Mucosa of descending colon (tissue), 3 donors: ENCODE measurements around the gene B4GALNT4. TPM values are rescaled to one million over a fixed set of nuclear protein-coding genes. Genes with fewer than 3 reads are reported as not detected.

Experiments used
- ATAC-seq: fragments of 200-7000 bp; cut with Tn5 transposase; one replicate; pipeline ENCODE4 v1.9.1; 2020; ENCODE audit warnings: mild to moderate bottlenecking, moderate library complexity
- DNase-seq, 3 donors: peaks; one replicate each; pipeline ENCODE4 v3.0.0-alpha.2; 2020
- H3K36me3 ChIP-seq: fragments of 200-600 bp; one replicate; pipeline ENCODE4 v1.8.0; 2021; ENCODE audit warnings: low read depth, mild to moderate bottlenecking
- H3K4me1 ChIP-seq: fragments of 200-600 bp; one replicate; pipeline ENCODE4 v1.8.0; 2021; ENCODE audit warnings: low read depth, mild to moderate bottlenecking
- H3K4me3 ChIP-seq: fragments of 200-600 bp; one replicate; pipeline ENCODE4 v1.8.0; 2021; ENCODE audit warnings: mild to moderate bottlenecking
- H3K9me3 ChIP-seq: fragments of 200-600 bp; one replicate; pipeline ENCODE4 v1.8.0; 2021; ENCODE audit warnings: mild to moderate bottlenecking
- CTCF ChIP-seq: fragments of 200-600 bp; IDR thresholded peaks from one replicate; pipeline ENCODE4 v1.8.0; 2022; ENCODE audit warnings: antibody characterized with exemption, mild to moderate bottlenecking
- intact Hi-C, 2 donors: fragments of 100-400 bp; cut with DNase I in 1 of 2; cut with micrococcal nuclease in 1 of 2; formaldehyde crosslinking; loops; one replicate each; pipeline versions ENCODE4 v1.11.0 to v1.11.1; 2022; cut with DNase I, micrococcal nuclease
- total RNA-seq, 3 donors: library from RNA; stranded (reverse); fragmentation: NEBNext Ultra II Directional in 2 of 3; extraction: Animal tissue kit (Norgen Biotek cat#: 25700) in 2 of 3; gene quantifications; one replicate each; pipeline versions ENCODE4 v1.2.1 to v1.2.4, GENCODE V29; 2021 to 2023
- donor health status: DM: no; HTN: no; CAD: no; lungs with moderate emphysema.
- donor health status: DM: no; HTN: no; CAD: no.
- donor health status: DM: no; HTN: yes; CAD: no.

Gene B4GALNT4
- total RNA-seq, 3 donors from 2014 or later, result 2.1 to 11.8 (median 2.2) TPM

DNA sequence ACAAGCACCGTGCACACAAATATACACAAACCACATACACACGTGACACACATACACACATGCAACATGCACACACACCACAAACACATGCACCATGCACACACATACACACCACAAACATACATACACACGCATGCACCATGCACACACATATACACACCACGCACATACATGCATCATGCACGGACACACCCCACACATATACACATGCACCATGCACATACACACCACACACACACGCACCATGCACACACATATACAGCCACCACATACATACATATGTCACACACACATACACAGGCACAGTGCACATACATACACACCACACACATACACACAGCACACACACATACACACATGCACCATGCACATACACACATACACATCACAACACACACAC is 12.7 kb upstream of the B4GALNT4 start:
- no peak for DNase-seq
- no peak for TF ChIP-seq CTCF

DNA sequence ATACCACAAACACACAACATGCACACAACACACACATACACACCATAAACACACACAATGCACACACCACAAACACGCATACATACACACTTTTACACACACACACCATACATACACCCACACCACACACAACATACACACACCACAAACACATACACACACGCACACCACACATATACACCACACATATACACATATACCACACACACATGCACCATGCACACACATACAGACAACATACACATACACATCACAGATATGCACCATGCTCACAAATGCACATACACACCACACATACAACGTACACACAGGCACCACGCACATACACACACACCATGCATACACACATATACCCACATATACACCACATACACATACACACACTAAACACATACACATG is 11.7 kb upstream of the B4GALNT4 start:
- H3K4me1 ChIP-seq, result peaks cover 25% of the 10 kb centered on the region
- ATAC-seq, result no peak
- no peak for TF ChIP-seq CTCF
- no peaks in the 10 kb centered on the region for H3K36me3 ChIP-seq
- intact Hi-C loops, result no loop called here
- DNase-seq, result no peak
- no peak overlapping the region for H3K4me3 ChIP-seq
- peaks cover 9% of the 10 kb centered on the region for H3K9me3 ChIP-seq

More for the DNA sequence above, 12.7 kb upstream of the B4GALNT4 start:
- Histone ChIP-seq H3K4me1 (peaks cover 25% of the 10 kb centered on the region), H3K36me3 (no peaks in the 10 kb centered on the region), H3K9me3 (peaks cover 9% of the 10 kb centered on the region), H3K4me3 (no peak overlapping the region)
- intact Hi-C loops, result no loop called here
- ATAC-seq, result no peak

DNA sequence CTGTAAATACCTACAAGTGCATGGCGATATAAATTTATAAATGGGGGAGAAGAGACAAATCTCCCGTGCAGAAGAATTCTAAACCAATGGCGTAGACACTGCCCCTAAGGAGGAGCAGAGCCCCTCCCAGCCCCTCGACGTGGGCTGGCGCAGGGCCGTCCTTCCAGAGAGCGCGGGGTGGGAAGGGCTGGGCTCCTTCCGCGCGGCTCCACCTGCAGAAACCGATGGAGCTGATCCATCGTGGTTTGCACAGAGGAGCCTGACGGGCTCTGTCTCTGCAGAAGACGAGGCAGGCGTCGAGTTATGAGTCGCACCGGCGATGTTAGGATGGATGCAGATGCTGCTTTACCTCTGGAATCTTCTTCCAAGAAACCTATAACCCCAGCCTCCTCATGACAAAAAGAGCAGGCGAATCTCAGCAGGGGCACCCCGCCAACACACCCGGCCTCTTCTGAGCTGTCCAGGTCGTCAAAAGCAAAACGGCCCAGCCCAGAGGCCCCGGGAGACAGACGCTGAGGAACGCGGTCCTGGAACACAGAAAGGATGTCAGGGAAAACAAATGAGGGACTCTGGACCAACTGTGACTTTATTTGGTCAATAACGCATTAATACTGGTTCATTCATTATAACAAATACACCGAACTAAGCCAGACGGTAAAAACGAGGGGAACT is 11.0 kb upstream of the B4GALNT4 start:
- peaks cover 9% of the 10 kb centered on the region for H3K9me3 ChIP-seq
- H3K36me3 ChIP-seq, result no peaks in the 10 kb centered on the region
- no peak overlapping the region for H3K4me3 ChIP-seq
- peak in 2 of 3 donors; percentile 12 to 40 for DNase-seq
- TF ChIP-seq CTCF, result no peak
- peaks cover 20% of the 10 kb centered on the region for H3K4me1 ChIP-seq
- ATAC-seq, result no peak
- intact Hi-C loops, result no loop called here

- ATAC-seq (no peak), DNase-seq (peak in 2 of 3 donors; percentile 20 to 43)
- Histone ChIP-seq H3K4me3 (no peak overlapping the region), H3K4me1 (peaks cover 10% of the 10 kb centered on the region), H3K9me3 (peaks cover 9% of the 10 kb centered on the region), H3K36me3 (no peaks in the 10 kb centered on the region)
- TF ChIP-seq CTCF, result no peak
- intact Hi-C loops, result no loop called here
Observed at GRCh38 chr11:359181-359714, 10.1 kb upstream of the B4GALNT4 start.

DNA sequence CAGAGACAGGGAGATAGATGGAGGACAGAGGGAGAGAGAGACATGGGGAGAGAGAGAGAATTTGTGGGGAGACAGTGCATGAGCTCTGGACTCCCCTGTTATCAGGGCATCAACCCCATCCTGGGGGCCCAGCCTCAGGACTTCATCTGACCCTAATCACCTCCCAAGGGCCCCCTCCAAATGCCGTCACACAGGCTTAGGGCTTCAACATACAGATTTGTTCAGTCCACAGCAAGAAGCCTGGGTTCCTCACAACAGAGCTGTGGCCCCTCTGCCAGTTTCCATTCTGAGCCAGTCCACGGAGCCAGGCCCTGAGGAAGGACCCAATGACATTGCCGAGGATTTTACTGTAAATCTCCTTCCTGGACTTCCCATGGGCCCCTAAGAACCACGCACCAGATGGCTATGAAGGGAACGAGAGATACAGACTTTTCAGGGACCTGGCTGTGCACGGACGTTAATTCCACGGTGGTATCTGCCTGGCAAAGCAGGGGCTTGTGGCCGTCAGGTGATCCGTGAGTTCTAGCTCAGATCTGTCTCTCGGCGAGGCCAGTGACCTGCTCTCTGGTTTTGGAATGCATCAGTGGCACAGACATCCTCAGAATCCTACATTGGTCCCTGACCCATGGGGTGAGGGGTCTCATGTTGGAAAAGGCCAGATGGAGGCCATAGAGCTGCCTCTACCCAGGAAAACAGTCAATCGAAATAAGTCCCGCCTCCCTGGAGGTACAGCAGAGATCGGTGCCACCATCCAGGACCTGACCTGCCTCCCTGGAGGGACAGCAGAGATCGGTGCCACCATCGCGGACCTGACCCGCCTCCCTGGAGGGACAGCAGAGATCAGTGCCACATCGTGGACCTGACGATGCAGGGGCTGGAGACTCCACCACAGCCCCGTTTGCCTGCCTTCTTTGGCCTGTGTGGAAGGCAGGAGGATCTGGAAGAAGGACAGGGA is 8.7 kb upstream of the B4GALNT4 start:
- H3K9me3 ChIP-seq, result peaks cover 9% of the 10 kb centered on the region
- DNase-seq, result peak in 2 of 3 donors; percentile 16 to 40
- H3K4me1 ChIP-seq, result peaks cover 4% of the 10 kb centered on the region
- H3K36me3 ChIP-seq, result no peaks in the 10 kb centered on the region
- intact Hi-C loops, result no loop called here
- no peak for ATAC-seq
- no peak for TF ChIP-seq CTCF
- no peak overlapping the region for H3K4me3 ChIP-seq
